Left renal pelvis (tissue), 4 donors: Measurements from ENCODE around the gene FLNA. TPM values are rescaled to one million over a fixed set of nuclear protein-coding genes. Genes with fewer than 3 reads are reported as not detected.
A peak's percentile ranks its signal among the peaks of the same experiment; 100 is the strongest.
"Not testable (repeated sequence)": the region's sequence is repeated elsewhere in the genome, so short reads cannot be mapped to it uniquely, and the experiment has no call there.

Experiments used
- DNase-seq, 4 donors: peaks; one replicate each; pipeline ENCODE4 v3.0.0-alpha.2; 2013; ENCODE audit warnings: low read depth in 4 of 4, low spot score in 3 of 4
- polyA plus RNA-seq, 4 donors: library from polyadenylated mRNA; unstranded; fragments of 120-200 nt; gene quantifications; one replicate each; pipeline ENCODE4 v1.2.1, GENCODE V29; 2013; ENCODE audit not compliant: insufficient read length in 4 of 4

Gene FLNA
- polyA plus RNA-seq, 4 donors = 390 to 584 (median 487) TPM

DNA sequence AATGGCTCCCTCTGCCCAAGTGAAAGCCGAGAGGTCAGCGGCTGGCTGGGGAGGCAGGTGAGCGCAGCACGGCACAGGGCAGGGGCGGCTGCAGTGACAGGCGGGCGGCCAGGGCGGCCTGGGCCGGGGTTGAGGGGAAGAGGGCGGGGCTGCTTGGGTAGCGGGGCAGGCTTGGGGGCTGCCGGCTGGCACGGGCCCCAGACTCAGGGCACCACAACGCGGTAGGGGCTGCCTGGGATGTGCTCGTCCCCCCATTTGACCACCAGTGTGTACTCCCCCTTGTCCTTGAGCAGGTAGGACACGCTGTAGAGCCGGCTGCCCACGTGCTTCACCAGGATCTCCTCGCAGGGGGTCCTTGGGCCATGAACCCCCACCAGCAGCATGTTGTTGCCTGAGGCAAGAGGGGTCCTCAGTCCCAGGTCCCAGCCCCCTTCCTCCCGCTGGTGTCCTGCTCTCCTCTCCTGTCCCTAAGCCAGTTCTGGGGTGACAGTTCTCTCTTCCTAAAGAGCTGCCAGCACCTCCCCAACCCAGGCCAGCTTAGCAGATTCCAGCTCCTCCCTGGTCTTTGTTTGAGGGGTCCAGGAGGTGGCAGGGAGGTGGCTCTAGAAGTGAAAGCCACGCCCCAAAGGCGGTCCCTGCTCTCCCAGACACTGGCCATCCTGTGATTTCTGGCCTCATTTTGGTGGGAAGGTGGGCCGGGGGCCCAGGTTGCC, 25.6 kb downstream of the FLNA start:
- no peak for DNase-seq

GRCh38 chrX:154348114-154348531, 26.3 kb downstream of the FLNA start:
- DNase-seq = no peak

DNA sequence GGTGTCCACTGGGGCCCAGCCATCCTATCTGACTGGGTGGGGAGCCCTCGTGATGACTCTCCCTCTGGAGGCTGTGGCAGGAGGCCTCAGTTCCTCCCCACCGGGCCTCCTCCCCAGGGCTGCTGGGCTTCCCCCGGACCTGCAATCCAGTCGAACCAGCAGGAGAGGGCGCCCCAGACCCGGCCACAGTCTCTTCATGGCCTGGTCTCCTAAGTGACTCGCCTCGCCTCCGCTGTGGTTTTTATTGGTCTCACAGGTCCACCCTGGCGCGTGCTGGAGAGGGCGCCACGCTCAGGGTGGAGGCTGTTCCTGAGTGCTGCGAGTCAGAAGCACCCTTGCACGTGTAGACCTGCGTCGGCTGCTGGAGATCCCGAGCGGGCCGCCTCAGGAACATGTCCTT, 30.8 kb downstream of the FLNA start:
- DNase-seq = not testable (repeated sequence)

DNA sequence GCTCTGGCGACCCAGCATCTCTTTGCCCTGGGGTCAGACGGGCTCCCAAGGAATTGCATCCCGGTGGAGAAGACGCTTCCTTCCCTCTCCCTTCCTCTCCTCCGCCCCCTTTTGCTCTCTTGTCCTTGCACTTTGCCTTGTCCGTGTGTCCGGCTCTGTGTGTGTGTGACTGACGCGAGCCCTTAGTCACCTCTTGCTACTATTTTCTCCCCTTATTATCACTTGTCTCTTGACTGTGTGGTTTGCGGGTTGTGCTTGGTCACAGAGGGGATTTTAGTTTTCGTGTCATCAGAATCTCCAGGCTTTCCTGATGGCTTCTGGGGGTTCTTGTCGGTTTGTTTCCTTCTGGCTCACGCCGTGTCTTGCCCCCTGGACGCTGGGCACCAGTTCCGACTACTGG, 31.4 kb downstream of the FLNA start:
- not testable (repeated sequence) for DNase-seq

DNA sequence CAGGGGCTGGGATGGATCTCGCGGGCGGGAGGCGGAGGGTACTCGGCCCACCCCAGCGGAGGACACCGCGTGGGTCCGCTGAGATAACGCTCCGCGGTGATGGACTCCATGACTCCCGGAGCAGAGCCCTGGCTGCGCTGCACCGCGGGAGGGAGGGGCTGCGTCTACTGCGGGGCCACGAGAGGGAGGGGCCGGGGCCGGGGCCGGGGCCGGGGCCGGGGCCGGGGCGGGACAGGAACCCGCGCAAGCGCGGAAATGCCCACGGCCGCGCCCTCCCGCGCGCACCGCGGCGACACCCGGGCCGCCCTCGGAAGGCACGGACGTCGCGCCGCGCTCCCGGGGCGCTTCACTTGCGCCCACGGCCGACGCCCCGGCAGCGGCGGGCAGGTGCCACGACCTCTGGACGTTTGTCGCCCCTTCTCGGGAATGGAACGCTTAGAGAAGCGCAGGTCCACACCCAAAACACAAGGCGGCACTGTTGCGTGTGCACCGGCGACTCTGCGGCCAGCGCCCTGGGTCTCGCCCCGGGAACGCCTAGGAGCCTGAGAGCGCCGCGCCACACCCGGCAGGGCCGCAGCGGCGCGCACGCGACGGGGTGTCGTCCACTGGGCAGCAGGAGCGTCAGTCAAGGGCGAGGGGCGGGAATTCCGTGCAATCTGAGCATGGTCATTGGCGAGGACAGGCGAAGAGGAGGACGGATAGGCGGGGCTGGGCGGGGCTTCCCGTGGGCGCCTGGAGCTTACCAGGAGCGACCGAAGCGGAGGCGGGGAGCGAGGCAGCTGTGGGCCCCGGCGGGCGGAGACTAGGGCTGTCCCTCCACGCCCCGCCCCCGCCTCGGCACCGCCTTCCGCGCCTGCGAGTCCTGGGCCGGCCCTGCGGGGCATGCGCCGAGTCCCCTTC, 32.8 kb downstream of the FLNA start:
- DNase-seq = not testable (repeated sequence)

DNA sequence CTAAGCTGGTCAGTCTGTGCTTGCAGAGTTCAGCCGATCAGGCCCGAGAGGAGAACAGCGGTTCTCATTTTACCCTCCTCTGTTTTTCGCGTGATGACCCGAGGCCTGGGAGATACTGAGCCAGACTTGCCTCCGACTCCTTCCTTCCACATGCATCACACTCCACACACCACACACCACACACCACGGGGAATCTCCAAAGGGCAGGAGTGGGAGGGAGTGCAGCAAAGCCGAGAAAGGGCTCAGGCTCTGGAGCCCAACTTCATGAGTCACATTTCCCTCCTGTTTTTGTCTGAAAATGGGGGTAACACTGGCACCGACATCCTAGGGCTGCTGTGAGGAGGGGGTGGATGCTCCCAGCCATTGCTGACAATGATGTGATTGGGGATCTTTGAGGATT, 39.9 kb downstream of the FLNA start:
- DNase-seq = no peak

- no peak for DNase-seq
Measured at GRCh38 chrX:154333837-154334271, 40.6 kb downstream of the FLNA start.

- no peak for DNase-seq
Measured at GRCh38 chrX:154333116-154333515, 41.3 kb downstream of the FLNA start.

DNA sequence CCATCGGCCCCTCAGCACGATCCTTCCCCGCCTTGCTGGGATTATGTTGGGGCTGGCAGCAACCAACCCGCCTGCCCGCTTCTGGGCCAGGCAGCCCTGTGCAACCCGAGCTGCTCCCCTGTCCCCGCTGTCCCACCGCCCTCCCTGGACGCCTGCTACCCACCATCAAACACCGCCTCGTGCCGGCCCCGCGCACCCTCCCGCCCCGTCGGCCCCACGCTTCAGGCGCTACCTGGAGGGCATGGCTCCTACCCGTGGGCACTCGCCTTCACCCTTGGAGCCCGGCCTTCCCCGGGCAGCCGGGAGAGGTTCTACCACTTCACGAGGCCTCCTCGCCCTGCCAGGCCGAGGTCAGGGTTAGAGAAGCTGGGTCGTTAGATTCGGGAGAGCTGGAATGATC, 41.9 kb downstream of the FLNA start:
- DNase-seq = no peak

DNA sequence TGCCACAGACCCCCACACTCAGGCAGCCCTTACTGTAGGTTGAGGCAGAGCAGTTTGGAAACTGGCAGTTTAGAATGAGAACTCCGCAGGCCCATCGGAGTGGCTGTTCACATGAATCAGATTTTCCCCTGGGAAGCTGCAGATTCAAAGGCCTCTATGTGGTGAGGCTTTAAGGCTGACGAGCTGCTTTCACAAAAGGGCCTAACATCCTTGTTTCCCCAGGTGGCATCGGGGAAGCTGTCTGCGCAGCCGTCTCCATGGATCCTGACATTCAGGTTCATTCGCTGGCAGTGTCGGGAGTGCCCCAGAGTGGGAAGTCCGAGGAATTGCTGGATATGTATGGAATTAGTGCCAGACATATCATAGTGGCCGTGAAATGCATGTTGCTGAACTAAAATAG, 45.1 kb downstream of the FLNA start:
- DNase-seq = no peak

GRCh38 chrX:154328646-154329045, 45.8 kb downstream of the FLNA start:
- DNase-seq = no peak

- no peak for DNase-seq
Measured at GRCh38 chrX:154327038-154327820, 47.2 kb downstream of the FLNA start.

- peak in 1 of 4 donors; percentile 41 for DNase-seq
Measured at GRCh38 chrX:154325541-154325940, 48.9 kb downstream of the FLNA start.

- DNase-seq = no peak
Measured at GRCh38 chrX:154323537-154323936, 50.9 kb downstream of the FLNA start.

DNA sequence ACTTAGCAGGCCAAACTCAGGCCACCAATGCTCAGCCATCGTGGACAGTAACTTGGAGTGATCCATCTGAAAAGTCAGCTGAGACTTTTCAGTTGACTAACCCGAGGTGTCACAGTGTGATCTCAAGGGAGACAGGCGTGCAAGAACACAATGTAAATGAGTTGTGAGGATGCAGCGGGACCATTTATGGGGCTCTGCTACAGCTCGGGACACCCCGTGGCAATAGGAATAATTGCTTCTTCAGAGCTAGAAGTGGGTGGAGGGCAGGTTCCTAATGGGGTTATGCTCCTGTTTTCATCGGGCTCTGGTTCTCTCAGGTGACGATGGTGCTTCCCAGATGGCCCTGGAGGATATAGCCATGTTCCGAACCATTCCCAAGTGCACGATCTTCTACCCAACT, 51.5 kb downstream of the FLNA start:
- DNase-seq = no peak

DNA sequence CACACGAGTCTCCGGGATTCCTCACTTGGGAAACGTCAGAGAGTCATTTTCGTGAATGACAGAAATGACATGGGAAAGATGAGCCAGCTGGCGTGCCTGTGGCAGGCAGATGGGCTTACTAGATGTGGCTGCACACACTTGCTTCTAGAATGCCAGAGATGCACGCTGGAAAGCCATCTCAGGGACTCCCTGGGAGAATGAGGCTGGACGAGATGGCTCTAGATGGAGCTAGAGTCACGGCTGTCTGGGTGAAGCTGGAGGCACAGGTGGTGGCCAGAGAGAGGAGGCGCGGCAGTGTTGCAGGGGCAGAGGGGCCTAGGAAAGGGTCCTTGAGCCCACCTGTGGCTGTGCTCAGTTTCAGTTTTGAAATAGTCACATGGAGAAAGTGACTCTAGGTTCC, 52.8 kb downstream of the FLNA start:
- DNase-seq = no peak

DNA sequence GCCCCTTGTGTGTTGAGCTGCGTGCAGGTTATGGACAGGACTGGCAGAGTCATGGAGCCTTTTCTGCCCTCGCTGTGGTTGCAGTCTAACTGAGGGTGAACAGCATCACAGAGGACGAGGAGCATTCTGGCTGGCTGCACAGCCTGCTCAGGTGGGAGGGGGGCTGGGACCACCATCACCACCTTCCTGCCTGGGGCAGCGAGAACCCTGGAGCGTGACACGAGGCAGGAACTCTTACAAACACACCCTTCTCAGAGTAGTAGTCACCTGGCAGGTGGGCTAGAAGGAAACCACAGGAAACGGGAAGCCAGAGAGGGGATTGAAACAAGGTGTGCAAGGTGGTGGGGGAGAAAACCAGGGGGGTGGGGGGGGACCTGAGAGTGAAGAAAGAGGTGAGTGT, 53.3 kb downstream of the FLNA start:
- no peak for DNase-seq

DNA sequence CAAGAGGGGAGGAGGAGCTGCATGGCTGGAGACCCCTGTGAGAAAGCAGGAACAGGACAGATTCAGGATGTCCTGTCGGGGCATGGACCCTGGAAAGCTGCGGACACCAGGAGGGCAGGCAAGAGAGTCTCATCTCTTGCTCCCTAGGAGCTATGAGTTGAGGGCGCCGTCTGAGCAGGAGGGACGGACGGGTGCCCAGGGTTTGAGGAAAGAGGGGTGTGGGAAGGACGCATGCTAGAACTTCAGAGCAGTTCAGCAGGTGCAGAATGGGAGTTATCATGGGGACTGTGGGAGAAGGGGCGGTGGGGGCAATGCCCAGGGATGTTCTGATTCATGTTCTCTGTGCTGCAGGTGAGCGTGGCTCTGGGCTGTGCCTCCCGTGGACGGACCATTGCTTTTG, 54.0 kb downstream of the FLNA start:
- no peak for DNase-seq

DNA sequence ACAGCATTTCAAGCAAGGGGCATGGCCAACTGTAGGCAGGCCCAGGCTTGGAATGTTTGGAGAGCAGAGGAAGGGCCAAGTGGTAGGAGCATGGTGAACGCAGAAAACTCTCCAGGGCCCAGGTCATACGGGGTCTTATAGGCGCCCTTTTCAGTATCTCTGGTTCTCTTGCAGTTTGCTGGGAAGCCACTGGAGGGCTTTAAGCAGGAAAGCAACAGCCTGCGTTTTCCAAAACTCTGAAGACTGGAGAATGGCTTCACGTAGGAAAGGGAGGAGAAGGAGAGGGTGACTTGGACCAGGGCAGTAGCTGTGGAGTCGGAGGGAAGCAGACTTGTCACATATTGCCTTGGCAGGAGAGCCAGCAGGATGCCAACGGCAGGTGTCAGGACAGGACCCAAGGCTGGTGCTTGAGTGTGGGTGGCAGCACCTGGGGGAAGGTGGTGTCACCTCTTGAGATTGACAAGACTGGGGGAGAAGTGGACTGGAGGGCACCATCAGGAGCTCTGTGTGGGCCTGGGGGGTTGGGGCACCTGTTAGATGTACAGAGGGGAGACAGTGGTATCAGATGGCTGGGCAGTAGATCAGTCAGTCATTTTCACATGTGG, 56.9 kb downstream of the FLNA start:
- no peak for DNase-seq

- DNase-seq = no peak
Measured at GRCh38 chrX:154315416-154315815, 59.0 kb downstream of the FLNA start.

DNA sequence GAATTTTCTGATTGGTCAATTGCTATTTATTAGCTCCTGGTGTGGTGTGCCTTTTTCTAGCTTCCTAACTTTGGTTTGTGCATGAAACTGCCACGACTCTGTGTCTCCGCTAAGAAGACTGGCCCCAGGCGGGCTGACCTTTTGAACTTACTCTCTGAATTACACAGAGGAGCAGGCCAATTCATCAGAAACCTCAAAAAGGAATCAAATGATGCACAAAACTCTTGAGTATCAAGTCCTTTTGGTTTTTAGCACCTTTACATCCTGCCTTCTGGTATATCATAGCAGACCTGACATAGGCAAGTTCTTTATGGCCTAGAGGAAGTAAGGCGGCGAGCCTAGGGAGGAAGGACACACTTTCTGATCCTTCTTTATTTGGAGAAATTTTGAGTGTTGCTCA, 61.3 kb downstream of the FLNA start:
- DNase-seq = no peak
